ENCODE results near the gene SLC17A8.

GRCh38 chr12:100395811-100396210 is 38.9 kb downstream of the SLC17A8 start:
- TF ChIP-seq CTCF (conservative IDR thresholded peaks at IDR 0.05 in 1 of 2, IDR thresholded peaks at IDR 0.05 in 1 of 2; ENCODE audit: low read depth in 1 of 2, low read length in 2 of 2) (no peak), EZH2 (IDR thresholded peaks at IDR 0.05; ENCODE audit: low read length, missing control alignments) (no peak)
